Erythroblast (primary cell): ENCODE data around the gene UBASH3B.

Experiments used
- DNase-seq, 2 experiments: peaks; one replicate each; lab custom pipeline; 2025; lab: John Stamatoyannopoulos, UW
- GATA1 ChIP-seq: IDR thresholded peaks from 2 replicates; pipeline ENCODE4 v1.6.1; 2011; ENCODE audit warnings: low read depth, mild to moderate bottlenecking, control low read depth, low read length, moderate library complexity
- POLR2A ChIP-seq: IDR thresholded peaks from 2 replicates; pipeline ENCODE4 v1.6.1; 2011; ENCODE audit warnings: mild to moderate bottlenecking, low read length

UBASH3B gene

DNA sequence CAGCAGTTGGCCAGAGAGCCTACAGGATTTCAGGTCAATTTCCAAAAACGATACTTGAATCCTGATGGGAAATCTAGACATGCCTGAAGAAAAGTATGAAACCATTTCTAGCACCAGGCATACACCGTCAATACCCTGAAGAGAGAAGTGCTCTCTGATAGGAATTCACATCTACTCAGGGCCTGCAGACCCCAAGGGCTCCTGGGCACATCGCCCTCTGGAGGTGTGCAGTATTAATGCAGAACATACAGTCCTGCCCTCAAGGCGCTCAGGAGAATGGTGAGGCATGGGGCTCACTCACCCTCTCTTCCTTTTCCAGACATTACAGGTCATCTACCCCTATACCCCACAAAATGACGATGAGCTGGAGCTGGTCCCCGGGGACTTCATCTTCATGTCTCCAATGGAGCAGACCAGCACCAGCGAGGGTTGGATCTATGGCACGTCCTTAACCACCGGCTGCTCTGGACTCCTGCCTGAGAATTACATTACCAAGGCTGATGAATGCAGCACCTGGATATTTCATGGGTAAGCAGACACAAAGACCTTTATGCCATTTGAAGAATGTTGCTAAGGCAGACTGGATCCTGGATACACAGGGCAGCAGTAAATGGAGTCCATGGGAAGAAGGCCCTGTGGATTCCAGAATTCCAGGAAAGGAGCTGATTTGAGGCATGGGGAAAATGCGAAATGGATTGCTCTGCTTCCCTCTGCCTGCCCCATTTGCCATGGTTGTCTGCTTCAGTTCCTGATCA, 133.4 kb downstream of the UBASH3B start:
- no peak for TF ChIP-seq POLR2A
- no peak for TF ChIP-seq GATA1
- no peak for DNase-seq

- TF ChIP-seq GATA1 (no peak), POLR2A (no peak)
- DNase-seq = no peak
Observed at GRCh38 chr11:122789907-122790306, 134.4 kb downstream of the UBASH3B start.

- no peak for DNase-seq
- TF ChIP-seq POLR2A = no peak
- no peak for TF ChIP-seq GATA1
Observed at GRCh38 chr11:122791411-122791810, 135.9 kb downstream of the UBASH3B start.

DNA sequence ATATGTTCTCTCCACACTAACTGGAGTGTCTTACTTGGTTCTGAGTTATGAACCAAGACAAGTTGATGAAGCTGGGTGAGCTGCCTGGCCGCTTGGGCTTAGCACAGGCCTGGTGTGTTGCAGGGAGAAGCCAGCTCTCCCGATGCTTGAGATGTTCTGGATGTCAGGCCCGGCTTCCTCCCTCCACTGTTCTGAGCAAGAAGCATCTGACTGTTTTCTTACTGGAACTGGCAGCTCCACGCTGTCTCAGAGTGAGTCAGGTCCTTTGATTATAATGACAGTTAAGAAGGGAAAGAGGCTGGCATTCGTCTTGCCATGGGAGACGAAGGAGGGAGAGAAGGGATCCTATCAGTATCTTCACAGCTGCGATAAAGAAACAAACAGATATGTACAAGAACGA, 136.3 kb downstream of the UBASH3B start:
- no peak for TF ChIP-seq POLR2A
- no peak for DNase-seq

- TF ChIP-seq GATA1 (no peak), POLR2A (no peak)
- no peak for DNase-seq
Observed at GRCh38 chr11:122793515-122793914, 138.0 kb downstream of the UBASH3B start.

GRCh38 chr11:122795307-122795706, 139.8 kb downstream of the UBASH3B start:
- no peak for DNase-seq
- TF ChIP-seq GATA1 (no peak), POLR2A (no peak)

- peak; percentile 31 to 55 for DNase-seq
- TF ChIP-seq POLR2A = no peak
- TF ChIP-seq GATA1 = no peak
Observed at GRCh38 chr11:122796128-122796717, 140.7 kb downstream of the UBASH3B start.

DNA sequence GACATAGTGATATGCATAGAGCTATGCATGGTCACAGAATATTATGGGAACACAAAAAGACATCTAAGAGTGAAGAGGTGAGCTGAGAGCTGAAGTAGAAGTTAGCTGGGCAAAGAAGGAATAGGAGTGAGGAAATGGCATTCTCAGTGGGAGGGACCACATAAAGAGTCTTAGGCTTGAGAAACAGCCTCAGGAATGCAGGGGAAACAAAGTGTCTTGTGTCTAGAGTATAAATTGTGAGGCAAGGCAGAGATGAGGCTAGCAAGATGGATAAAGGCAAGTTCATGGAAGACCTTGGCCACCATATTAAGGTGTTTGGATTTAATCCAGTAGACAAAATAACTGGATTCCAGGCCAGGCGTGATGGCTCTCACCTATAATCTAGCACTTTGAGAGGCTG, 142.1 kb downstream of the UBASH3B start:
- DNase-seq = no peak
- TF ChIP-seq GATA1 = no peak
- TF ChIP-seq POLR2A = no peak

DNA sequence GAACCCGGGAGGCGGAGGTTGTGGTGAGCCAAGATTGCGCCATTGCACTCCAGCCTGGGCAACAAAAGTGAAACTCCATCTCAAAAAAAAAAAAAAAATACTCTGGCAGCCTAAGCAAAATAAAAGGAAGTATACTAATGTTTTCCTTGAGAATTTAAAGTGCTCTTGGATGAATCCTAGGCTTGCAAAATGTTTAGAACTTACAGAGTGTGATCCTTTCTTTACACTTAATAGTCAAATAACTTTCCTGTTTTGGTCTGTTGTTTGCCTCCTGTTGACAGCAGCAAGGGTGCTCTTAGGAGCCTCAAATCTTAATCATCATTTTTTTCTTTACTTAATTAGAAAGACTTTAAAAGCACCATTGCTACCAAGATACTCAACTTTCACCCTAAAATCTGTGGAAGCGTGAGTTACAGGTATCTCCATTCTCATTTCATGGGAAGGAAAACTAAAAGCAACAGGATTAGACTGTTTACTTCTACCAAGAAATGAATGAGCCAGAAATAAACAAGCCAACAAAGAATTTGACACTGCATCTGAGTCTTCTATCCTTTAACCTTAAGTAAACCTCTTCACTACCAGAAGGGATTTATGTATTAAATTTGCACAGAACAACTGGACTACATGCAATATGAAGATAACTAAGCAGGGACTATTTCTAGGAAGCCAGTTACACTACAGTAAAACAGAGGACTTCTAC, 144.0 kb downstream of the UBASH3B start:
- no peak for TF ChIP-seq POLR2A
- TF ChIP-seq GATA1 = no peak
- DNase-seq = no peak

GRCh38 chr11:122802876-122803275, 147.4 kb downstream of the UBASH3B start:
- no peak for DNase-seq
- TF ChIP-seq POLR2A (no peak), GATA1 (no peak)

DNA sequence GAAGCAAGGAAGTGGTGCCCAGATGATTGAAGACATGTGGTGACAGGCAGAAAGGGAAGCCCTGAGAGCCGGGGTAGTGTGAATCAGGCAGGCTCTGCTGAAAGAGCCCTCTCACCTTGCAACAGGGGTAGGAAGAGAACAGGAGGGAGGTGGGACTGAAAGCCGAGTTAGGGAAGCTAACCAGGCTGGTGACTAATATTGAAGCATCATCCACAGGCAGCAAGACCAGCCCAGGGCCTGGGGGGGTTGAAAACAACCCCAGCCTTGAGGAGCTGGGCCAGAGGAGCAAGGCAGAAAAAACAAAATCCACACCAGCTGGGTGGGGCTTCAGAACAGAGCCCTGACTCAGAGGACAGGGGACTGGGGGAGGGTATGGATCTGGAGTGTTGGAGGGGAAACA, 147.8 kb downstream of the UBASH3B start:
- DNase-seq = no peak
- TF ChIP-seq POLR2A (no peak), GATA1 (no peak)

GRCh38 chr11:122803716-122804115, 148.2 kb downstream of the UBASH3B start:
- no peak for DNase-seq
- no peak for TF ChIP-seq POLR2A
- TF ChIP-seq GATA1 = no peak

GRCh38 chr11:122804161-122804560, 148.6 kb downstream of the UBASH3B start:
- DNase-seq = no peak
- TF ChIP-seq GATA1 (no peak), POLR2A (no peak)

GRCh38 chr11:122804796-122805195, 149.3 kb downstream of the UBASH3B start:
- no peak for TF ChIP-seq GATA1
- TF ChIP-seq POLR2A = no peak
- DNase-seq = no peak
